DOHH2 (cell line): Measurements from ENCODE around the gene GMEB2.

ENCODE experiments used
- H3F3A ChIP-seq: fragments of 200-600 bp; sonication (generic), shearing (Covaris generic); 2 replicates; pipeline ENCODE4 v1.6.0; 2016; ENCODE audit warnings: antibody characterized with exemption, mild to moderate bottlenecking; ENCODE audit not compliant: control insufficient read depth, insufficient read depth
- H3K27ac ChIP-seq: fragments of 200-600 bp; sonication (generic); 2 replicates; pipeline ENCODE4 v1.5.1; 2014; ENCODE audit warnings: low read depth, mild to moderate bottlenecking, low read length, moderate library complexity
- H3K27me3 ChIP-seq: fragments of 200-600 bp; sonication (generic); 2 replicates; pipeline ENCODE4 v1.6.1; 2014; ENCODE audit warnings: mild to moderate bottlenecking, low read length, mixed read lengths; ENCODE audit not compliant: control insufficient read depth
- H3K36me3 ChIP-seq: fragments of 200-600 bp; sonication (generic); 2 replicates; pipeline ENCODE4 v1.6.1; 2014; ENCODE audit warnings: mild to moderate bottlenecking, low read length, moderate library complexity, mixed read lengths; ENCODE audit not compliant: control insufficient read depth
- H3K4me1 ChIP-seq: fragments of 200-600 bp; sonication (generic); 2 replicates; pipeline ENCODE4 v1.6.1; 2014; ENCODE audit warnings: mild to moderate bottlenecking, low read length, mixed read lengths; ENCODE audit not compliant: control insufficient read depth
- H3K4me2 ChIP-seq: fragments of 200-600 bp; sonication (generic); 2 replicates; pipeline ENCODE4 v1.6.0; 2014; ENCODE audit warnings: mild to moderate bottlenecking, low read length, moderate library complexity
- H3K4me3 ChIP-seq: fragments of 200-600 bp; sonication (generic); 2 replicates; pipeline ENCODE4 v1.5.1; 2014; ENCODE audit warnings: mild to moderate bottlenecking, low read length, mixed read lengths
- H3K79me2 ChIP-seq: fragments of 200-600 bp; sonication (generic); 2 replicates; pipeline ENCODE4 v1.6.1; 2014; ENCODE audit warnings: mild to moderate bottlenecking, low read length, mixed read lengths; ENCODE audit not compliant: control insufficient read depth
- H3K9me2 ChIP-seq: fragments of 200-600 bp; sonication (generic); replicated peaks from 2 replicates; pipeline ENCODE4 v1.6.1; 2014; ENCODE audit warnings: mild to moderate bottlenecking, low read length, mixed read lengths; ENCODE audit not compliant: control insufficient read depth
- H3K9me3 ChIP-seq: fragments of 200-600 bp; sonication (generic); 2 replicates; pipeline ENCODE4 v1.6.1; 2014; ENCODE audit warnings: antibody characterized with exemption, low read length, mixed read lengths; ENCODE audit not compliant: control insufficient read depth, insufficient read depth
- H4K20me1 ChIP-seq: fragments of 200-600 bp; sonication (generic); 2 replicates; pipeline ENCODE4 v1.6.0; 2014; ENCODE audit warnings: low read depth, mild to moderate bottlenecking, antibody characterized with exemption, low read length, moderate library complexity; ENCODE audit not compliant: control insufficient read depth, insufficient read depth
- CTCF ChIP-seq: fragments of 200-600 bp; sonication (generic); IDR thresholded peaks from one replicate; pipeline ENCODE4 v1.5.1; 2014; ENCODE audit warnings: antibody characterized with exemption, mild to moderate bottlenecking, low read depth, low read length; ENCODE audit not compliant: poor library complexity, severe bottlenecking
- EZH2phosphoT487 ChIP-seq: fragments of 200-600 bp; sonication (generic); IDR thresholded peaks from 2 replicates; pipeline ENCODE4 v1.6.1; 2017; ENCODE audit warnings: borderline replicate concordance, mild to moderate bottlenecking, antibody characterized with exemption, low read length, moderate library complexity, mixed read lengths

Gene GMEB2

GRCh38 chr20:63541371-63541770 is 85.5 kb downstream of the GMEB2 start:
- no peaks in the 10 kb centered on the region for H3K36me3 ChIP-seq
- no peak overlapping the region for H3K4me3 ChIP-seq
- peaks cover 29% of the 10 kb centered on the region for H3K27me3 ChIP-seq

GRCh38 chr20:63540417-63541186 is 86.3 kb downstream of the GMEB2 start:
- Histone ChIP-seq H3K27ac (no peak overlapping the region), H4K20me1 (no peaks in the 10 kb centered on the region), H3K4me2 (no peak overlapping the region), H3K9me2 (no peaks in the 10 kb centered on the region), H3K4me3 (no peak overlapping the region), H3K79me2 (no peaks in the 10 kb centered on the region), H3K27me3 (peaks cover 21% of the 10 kb centered on the region), H3K4me1 (peaks cover 28% of the 10 kb centered on the region), H3K9me3 (no peaks in the 10 kb centered on the region), H3F3A (no peaks in the 10 kb centered on the region), H3K36me3 (no peaks in the 10 kb centered on the region)
- TF ChIP-seq CTCF: no peak
- no peak for TF ChIP-seq EZH2phosphoT487

More at GRCh38 chr20:63541371-63541770, 85.5 kb downstream of the GMEB2 start:
- Histone ChIP-seq H3K27ac (no peak overlapping the region), H4K20me1 (no peaks in the 10 kb centered on the region), H3K9me2 (no peaks in the 10 kb centered on the region), H3F3A (no peaks in the 10 kb centered on the region), H3K9me3 (no peaks in the 10 kb centered on the region), H3K4me1 (peaks cover 34% of the 10 kb centered on the region), H3K79me2 (no peaks in the 10 kb centered on the region), H3K4me2 (no peak overlapping the region)
- no peak for TF ChIP-seq CTCF
- no peak for TF ChIP-seq EZH2phosphoT487

GRCh38 chr20:63539441-63540370 is 87.2 kb downstream of the GMEB2 start:
- no peak for TF ChIP-seq CTCF
- no peak for TF ChIP-seq EZH2phosphoT487
- H3K9me3 ChIP-seq: no peaks in the 10 kb centered on the region
- H3K4me3 ChIP-seq: no peak overlapping the region
- H3K79me2 ChIP-seq: no peaks in the 10 kb centered on the region
- no peaks in the 10 kb centered on the region for H4K20me1 ChIP-seq
- no peak overlapping the region for H3K4me2 ChIP-seq
- no peaks in the 10 kb centered on the region for H3F3A ChIP-seq
- peaks cover 25% of the 10 kb centered on the region for H3K4me1 ChIP-seq
- no peaks in the 10 kb centered on the region for H3K9me2 ChIP-seq
- peaks cover 12% of the 10 kb centered on the region for H3K27me3 ChIP-seq
- H3K36me3 ChIP-seq: no peaks in the 10 kb centered on the region
- no peak overlapping the region for H3K27ac ChIP-seq
